ENCODE data around the gene TPPP2.

Gene TPPP2

DNA sequence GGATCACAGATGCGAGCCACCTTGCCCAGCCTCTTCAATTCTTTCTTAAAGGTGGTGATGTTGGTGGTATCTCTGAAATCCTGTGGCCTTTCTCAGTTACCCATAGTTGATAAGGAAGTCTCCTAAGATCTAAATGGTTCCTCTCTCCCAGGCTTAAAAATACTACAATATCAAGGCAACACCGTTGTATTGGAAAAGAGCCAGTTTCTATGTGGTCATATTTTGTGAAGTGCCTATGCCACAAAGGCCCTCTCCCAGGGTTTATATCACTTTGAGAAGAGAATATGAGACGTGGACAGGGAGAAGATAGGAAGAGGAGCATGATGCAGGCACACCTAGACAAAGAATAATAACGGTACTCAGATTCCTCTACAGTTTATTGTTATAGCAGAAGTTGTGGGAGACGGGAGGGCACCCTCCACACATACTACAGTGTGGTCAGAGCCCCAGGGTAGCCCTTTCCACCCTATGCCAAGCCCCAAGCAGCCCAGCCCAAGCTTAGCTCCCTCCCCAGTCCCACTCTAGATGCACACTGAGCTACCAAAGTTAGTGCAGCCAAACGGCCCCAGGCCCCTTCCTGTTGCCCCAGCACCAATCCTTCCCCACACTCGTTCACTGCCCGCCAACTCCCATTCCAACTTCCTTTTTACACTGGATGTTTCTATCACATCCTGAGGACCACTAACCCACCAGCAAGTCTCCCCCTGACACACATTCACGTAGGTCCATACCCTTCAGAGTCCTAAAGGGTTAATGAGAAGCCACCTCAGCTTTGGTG lies 13.4 kb upstream of the TPPP2 start:
- DNase-seq (ENCODE audit: low read depth in 2 of 2, low spot score in 1 of 2): no peak

DNA sequence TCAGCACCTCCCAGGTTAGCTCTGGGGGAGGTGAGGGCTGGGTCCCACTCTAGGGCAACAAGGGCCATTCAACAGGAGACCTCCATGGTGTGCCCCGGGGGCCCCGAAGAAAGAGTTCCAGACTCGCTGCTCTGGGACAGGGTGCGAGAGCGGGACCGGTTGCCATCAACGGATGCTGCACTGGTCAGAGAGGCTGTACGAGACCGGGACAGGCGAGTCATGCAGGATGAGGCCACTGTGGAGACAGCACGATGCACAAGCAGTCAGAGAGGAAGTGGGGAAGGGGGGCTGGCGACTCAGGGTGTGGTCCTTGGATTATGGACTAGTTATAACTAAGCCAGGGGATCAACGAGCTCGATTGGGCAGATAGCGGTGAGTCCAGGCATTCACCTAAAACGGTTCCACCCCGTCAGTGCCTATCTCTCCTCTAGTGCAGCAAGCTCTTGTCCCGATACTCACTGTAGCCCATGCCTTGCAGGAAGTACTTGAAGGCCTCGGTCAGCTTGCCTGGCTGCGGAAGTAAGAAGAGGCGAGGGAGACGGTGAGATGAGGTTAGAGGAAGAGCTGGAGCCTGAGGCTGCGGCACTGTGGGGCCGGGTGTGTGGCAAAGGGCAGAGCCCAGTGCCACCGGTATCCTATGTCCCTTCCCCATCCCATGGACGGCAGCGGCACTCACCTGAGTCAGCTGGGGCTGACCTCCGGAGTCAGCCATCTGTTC lies 12.3 kb upstream of the TPPP2 start:
- no peak for DNase-seq (ENCODE audit: low read depth in 2 of 2, low spot score in 1 of 2)

DNA sequence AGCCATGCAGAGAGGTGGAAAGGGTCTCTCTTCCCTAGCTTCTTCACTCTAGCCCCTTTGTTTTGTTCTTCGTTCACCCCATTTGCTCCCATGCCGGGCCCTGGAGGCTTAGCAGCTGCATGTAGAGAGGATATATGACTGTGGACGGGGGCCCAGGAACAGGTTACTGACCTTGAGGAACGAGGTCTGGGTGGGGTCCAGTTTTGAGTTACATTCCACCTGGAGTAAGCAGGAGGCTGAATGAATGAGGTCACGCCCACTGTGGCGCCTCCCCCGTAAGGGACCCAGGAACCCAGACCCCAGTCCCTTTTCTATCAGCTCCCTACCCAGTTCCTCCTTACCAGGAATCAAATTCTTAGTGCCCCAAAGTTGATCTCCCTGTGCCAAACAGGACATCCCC lies 11.7 kb upstream of the TPPP2 start:
- DNase-seq (ENCODE audit: low read depth in 2 of 2, low spot score in 1 of 2): no peak

DNA sequence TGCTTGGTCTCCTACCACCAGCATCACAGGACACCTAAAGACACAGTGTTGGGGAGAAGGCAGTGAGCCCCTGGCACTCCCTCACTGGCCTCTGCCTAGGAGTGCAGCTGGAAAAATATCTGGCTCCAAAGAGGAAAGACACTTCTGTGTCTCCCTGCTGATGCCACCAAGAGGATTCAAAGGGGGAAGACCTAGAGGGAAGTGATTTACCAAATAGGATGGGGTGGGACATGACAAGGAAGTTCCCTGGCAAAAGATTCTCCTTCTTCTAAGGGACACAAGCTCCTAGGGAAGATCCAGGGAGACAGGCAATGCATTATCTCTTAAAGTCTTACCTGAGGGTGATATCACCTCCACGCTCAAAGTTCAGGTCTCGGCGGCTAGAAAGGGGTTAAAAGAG lies 11.2 kb upstream of the TPPP2 start:
- DNase-seq (ENCODE audit: low read depth in 2 of 2, low spot score in 1 of 2): no peak

DNA sequence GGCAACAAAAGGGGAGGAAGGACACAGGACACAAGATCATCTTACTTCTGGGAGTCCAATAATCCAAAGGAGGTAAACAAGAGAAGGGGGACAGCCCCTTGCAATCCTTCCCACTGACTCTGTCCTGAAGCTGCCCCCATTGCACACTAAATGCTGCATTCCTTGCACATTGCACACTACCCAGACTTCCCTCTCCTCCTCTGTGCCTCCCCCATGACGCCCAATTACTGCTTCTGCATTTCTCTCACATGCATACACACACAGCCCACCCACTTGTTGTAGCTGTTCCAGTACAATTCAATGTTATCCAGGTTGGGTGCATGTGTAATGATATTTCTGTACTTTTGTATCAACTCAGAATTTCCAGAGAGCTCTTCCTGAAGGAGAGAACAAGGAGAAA lies 10.7 kb upstream of the TPPP2 start:
- DNase-seq (ENCODE audit: low read depth in 2 of 2, low spot score in 1 of 2): no peak

DNA sequence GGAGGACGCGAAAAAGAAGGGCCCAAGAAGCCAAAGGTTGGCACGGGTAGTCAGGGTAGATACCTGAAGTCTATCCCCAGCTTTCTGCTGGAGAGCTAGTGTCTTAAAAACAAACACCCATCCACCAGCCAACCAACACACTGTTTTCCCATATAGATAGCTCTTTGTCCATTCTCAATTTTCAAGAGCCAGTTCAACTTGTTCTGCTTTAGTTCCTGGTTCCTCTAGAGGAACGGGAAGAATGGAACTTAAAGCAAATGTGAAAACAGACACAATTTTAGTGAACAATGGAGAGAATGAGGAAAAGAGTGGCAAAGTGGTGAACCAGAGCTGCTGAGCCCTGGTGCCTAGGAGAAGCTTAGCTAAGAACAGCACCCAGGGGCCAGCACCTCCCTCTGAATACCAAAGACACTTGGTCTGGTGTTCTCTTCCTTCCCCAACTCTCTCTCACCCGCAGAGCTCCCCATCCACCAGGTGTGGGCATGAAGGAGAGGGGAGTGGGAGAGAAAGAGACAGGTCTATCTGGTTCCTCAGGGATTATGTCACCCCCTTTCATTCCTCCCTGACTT lies 9.0 kb upstream of the TPPP2 start:
- DNase-seq (ENCODE audit: low read depth in 2 of 2, low spot score in 1 of 2): no peak

DNA sequence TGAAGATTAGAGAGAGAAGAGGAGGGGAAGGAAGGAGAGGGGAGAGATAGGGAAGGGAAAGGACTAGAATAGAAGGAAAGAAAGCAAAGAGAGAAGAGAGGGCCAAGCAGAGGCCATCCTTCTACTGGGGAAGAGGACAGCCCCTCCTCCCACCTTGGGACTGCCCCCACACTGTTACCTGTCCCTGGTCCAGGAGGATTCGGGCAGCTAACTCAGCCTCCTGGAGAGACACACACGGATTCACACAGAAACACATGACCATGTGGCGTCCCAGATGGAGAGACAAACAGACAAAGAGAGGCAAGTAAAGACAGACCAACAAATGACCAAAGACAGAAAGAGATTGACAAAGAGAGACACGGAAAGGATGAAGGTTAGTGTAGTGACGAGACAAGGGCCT lies 7.3 kb upstream of the TPPP2 start:
- DNase-seq (ENCODE audit: low read depth in 2 of 2, low spot score in 1 of 2): no peak

DNA sequence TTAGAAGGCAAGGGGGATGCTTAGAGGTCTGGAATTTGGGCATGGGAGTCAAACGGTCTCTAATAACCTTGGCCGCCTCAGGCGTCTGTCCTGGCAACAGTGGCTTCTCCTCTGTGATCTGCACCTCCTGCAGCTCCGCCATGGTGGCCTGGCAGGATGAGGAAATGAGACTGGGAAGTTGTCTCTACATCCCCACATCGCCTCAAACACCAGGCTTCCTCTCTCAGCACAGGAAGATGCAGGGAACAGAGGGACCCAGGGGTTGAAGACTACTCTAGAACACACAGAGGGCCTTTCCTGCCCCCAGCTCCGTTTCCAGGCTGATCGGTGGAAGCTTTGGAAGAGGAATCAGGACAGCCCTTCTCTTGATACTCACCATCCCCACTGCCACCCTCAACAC lies 6.8 kb upstream of the TPPP2 start:
- DNase-seq (ENCODE audit: low read depth in 2 of 2, low spot score in 1 of 2): no peak

DNA sequence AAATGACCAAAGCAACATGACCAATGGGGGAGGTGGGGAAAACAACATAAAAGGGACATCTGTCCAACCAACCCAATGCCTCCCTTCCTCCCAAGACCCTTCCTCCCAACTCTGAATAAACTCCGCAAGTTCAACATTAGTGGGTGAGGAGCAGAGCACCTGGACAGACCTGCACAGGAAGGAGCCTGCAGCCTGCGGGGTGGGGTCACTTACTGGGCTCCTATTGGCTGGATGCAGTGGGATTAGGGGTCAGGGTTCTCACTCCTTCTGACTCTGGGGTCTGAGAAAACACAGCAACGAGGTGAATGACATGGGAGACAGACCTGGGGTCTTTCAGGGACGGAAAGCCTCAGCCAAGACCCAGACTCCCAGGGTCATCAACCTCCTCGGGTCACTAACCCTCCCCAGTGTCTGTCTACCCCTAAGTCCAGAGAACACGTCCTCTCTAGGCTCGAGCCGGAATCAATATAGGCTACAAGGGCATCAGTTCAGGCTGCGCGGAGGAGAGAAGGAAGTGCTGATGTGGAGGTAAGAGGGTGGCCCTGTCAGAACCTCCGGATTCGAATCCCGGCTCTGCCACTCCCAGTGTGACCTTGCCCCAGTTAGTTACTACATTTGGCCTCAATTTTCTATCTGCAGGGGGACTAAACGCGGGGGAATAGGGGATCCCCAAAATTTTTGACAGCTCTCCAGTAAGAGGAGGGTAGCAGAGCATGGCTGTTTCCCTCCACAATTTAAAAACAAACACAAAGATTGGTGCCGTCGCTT lies 6.0 kb upstream of the TPPP2 start:
- DNase-seq (ENCODE audit: low read depth in 2 of 2, low spot score in 1 of 2): no peak

DNA sequence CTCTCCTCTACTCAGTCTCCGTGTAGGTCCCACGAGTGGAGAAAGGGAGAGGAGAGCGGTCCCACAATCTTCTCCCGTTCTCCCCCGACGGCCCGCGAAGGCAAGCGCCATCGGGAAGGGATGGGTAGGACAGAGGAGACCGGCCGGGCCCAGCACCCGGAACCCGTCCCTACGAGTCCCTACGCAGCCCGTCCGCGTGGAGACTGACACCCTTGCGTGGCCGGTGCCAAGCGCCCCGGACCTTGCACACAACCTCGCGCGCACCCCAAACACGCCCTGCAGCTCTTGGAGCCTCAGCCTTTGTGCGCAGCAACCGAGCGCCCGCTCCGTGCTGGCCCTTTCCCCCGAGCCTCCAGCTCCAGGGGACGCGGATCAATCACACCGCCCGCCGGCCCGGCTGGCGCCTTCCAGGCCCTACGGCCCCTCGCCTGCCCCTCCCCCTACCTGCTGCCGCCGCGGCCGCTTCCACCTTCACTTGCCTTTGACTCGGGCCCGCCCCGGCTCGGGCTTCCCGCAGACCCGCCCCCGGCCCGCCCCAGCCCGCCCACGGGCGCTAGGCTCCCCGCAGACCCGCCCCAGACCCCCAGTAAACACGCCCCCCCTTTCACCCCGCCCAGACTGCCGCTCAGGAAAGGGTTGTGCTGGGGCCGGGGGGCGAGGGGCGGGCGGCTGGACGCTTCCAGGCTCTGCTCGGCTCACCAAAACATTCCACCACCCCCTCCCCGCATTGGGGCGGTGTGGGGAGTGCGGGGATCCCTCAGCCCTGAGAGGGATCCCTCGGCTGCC lies 5.2 kb upstream of the TPPP2 start, which contains the start of gene NDRG2:
Gene NDRG2 (minus strand): TSS at position 477 of the 786 bp plus-strand sequence. CDS start 1,746 bp downstream, outside the sequence.
- DNase-seq (ENCODE audit: low read depth in 2 of 2, low spot score in 1 of 2): peak; percentile 32 to 53

DNA sequence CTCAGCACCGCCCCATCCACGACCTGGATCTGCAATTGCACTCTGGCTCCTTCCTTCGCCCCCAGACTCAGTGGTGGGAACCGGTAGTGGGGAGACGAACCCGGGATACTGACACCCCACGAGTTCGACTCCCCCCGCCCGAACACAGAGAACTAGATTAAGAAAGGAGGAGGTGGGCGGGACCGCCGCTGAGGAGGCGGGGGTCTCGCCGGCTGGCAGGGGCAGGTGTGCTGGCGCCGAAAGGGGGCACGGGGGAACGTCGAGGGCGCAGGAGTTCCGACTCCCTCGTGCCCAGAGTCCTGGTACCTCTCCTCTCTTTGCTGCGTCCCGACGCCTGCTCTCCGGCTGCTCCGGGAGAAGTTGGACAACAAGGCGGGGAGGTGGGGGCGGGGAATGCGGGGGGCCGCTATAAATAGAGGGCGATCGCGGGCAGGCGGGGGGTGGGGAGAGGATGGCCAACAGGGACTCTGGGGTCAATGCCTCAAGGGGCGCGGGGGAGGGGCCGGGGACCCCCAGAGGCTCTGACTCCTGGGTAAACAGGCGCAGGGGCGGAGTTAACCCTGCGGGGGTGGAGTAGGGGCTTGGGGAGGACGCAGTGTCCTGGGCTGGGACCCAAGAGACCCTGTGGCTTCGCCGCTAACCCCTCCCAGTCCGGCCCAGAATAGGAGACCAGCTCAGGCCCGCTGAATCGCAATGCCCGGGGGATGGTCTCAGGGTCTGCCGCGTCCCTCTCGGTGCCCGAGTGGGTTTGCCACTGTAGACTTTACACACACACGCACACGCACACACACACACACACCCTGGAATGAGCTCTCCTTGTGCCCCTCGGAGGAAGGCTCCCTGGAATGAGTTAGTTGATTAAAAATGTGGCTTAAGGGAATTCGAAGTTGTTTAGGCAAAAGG lies 4.4 kb upstream of the TPPP2 start:
- no peak for DNase-seq (ENCODE audit: low read depth in 2 of 2, low spot score in 1 of 2)

DNA sequence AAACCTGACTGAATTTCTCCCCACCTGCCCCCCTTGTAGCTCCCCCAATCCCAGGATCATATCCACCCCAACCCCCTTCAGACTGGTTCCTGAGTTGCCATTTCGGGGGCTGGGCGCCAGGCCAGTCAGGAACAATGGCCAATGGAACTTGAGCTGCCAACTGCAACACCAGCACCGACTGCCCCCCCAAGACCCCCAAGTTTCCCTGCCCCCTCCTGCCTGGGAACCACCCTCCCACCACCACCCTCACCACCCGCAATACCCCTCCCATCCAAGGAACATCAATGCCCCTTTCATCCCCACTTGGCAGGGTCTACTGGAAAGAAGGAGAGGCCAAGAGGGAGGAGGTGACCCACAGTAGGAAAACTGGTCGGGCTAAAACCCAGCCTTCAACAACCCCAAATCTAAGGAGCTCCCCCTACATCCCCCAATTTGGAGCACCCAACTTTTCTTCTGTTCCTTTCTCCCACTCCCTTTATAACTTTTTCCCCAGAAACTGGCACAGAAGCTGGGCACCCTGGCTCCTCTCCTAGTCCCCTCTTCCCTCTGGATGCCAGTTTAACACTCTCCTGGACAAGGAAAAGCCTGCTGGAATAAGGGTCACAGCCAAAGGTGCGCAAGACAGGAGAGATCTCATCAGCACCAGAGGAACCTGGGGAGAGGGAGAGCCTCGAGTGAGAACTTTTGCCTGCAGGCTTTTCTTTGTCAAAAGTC lies 3.6 kb upstream of the TPPP2 start:
- DNase-seq (ENCODE audit: low read depth in 2 of 2, low spot score in 1 of 2): no peak

DNA sequence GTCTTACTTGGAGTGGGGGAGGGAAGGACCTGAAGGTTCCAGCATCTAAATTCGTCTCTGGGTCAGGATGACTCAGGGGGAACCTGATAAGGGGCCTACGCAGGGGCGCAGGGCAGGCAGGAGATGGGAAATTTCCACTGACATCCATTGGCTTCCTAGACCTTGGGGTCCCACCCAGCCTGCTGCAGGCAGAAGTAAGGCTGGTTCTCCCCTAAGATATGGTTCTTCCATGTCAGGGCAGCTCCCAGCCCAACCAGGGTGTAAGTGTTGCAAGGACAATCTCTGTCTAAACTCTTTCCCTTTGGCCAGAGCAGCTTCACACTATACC lies 3.1 kb upstream of the TPPP2 start:
- DNase-seq (ENCODE audit: low read depth in 2 of 2, low spot score in 1 of 2): no peak

DNA sequence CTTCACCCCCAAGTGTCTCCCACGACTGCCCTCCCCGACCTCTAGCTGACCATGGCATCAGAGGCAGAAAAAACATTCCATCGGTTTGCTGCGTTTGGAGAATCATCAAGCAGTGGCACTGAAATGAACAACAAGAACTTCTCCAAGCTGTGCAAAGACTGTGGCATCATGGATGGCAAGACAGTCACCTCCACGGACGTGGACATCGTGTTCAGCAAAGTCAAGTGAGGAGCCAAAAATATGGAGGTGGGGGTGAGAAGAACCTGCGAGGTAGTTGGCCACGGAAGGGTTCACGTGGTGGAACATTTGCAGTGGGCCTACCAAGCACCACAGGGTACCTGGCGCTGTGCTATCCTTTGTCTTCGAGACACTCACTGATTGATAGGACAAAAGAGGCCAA lies 514 bp downstream of the TPPP2 start:
- DNase-seq (ENCODE audit: low read depth in 2 of 2, low spot score in 1 of 2): no peak

DNA sequence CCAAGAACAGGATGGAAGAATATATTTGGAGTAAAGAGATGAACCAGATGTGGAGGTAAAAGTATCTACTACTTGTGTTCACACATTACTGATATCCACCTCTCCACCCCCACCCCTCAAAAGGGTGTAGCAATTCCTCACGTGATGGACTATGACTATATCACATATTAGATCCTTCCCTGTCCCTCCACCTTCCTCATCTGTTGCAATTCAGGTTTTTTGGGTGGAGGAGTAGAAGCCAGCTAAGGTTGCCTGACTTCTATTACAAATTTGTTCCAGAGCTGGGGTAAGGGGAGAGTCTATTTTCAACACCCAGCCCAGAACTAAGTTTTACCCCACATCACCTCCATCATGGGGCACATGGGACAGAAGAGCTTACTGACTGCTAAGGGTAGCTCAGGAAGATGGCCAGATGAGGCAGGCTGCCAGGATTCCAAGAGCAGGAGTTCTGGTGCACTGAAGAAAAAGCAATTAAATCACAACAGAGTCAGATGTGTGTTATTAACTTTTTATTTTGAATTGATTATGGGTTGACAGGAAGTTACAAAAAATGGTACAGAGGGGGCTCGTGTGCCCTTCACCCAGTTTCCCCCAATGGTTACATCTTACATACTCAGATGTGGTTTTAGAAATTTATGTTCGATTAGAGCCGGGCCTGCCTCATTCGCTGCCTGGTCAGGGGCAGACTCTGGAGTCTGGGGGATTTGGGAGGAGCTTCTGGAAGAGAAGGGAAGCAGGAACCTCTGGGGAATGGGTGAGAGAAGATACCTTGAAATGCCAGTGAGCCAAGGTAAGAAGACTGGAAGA lies 2.5 kb downstream of the TPPP2 start:
- no peak for DNase-seq (ENCODE audit: low read depth in 2 of 2, low spot score in 1 of 2)

DNA sequence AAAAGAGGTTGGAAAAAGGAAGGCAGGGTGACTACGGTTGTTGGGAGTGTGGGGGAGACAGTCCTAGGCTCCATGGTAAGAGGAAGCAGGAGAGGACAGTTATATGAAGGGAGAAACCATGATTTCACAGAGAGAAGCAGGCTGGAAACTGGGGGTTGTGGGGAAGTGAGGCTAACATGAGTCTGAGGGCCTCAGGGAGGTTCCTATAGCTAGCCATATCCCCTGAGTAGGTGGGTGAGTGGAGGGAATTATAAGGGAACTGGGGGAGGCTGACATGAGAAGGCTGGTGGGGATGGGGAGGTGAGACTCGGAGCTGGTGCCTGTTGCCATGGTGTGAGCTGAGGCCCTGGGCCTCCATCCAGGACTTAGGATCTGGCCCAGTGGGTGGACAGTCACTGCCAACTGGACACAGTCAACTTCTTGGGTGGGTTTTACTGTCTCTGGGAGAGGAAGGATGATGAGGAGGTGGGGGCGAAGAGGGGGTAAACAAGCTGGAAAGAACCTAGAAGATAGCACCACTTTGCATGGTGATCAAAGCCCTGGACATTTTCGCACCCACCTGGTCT lies 3.2 kb downstream of the TPPP2 start:
- DNase-seq (ENCODE audit: low read depth in 2 of 2, low spot score in 1 of 2): no peak

DNA sequence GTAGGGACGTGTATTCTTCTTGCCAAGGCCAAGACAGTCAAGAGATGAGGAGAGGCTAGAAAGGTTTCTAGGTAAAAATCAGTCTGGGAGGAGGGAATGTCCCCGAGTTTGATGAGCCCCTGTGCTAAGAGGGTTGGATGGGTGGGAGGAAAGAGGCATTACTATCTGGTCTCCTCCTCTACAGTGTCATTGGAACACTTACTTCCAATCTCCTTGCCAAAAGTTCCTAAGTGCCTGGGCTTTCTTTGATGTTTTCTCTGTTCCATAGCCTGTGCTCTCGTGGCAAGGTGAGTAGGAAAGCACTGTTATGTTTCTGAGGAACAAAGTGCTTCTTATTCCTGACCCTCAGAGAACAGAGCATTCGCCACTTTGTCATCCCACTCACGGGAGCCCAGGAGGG lies 4.7 kb downstream of the TPPP2 start, which contains the start of gene RNASE13:
Gene RNASE13 (minus strand): TSS at position 101 of the 400 bp plus-strand sequence. CDS start 519 bp downstream, outside the sequence.
- no peak for DNase-seq (ENCODE audit: low read depth in 2 of 2, low spot score in 1 of 2)

DNA sequence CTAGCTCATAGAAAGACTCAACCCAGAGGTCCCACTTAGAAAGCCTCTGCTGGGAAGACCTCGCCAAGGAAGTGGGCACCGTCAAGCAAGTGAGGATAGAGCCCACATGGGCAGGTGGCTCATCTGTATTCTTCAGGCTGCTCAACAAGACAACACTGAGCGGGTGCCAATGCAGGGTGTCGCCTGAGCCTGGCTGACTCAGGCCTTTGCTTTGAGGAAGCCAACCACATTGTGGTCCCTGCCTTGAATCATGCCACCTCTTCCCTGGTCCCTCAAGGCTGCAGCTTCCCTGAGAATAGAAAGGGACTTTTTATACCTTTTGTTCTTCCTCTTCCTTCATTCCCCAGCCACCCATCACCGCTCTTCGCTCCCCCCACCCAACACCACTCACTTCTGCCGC lies 6.7 kb downstream of the TPPP2 start:
- DNase-seq (ENCODE audit: low read depth in 2 of 2, low spot score in 1 of 2): no peak
